ENCODE measurements around the gene PCSK4. TPM values are rescaled to one million over a fixed set of nuclear protein-coding genes. Genes with fewer than 3 reads are reported as not detected.

The PCSK4 gene
- total and polyA plus RNA-seq, 2 donors (not counting 3 experiments of a cell fraction or from before 2014, with no cell fraction given) = 1.2 to 1.7 TPM

GRCh38 chr19:1470055-1470304 lies 20.2 kb downstream of the PCSK4 start:
- no peaks in the 10 kb centered on the region for H4K20me1 ChIP-seq (replicated peaks; ENCODE audit: control insufficient read depth, extremely low read depth, insufficient read depth, low read length)
- no peak overlapping the region for H3K9ac ChIP-seq (replicated peaks; ENCODE audit: extremely low read depth, insufficient read depth, low read length)
- H3K9me1 ChIP-seq (replicated peaks; ENCODE audit: control insufficient read depth, extremely low read depth, insufficient read depth, low read length) = no peaks in the 10 kb centered on the region
- H3K27ac ChIP-seq (ENCODE audit: insufficient read depth, low read depth, low read length) = no peak overlapping the region
- POLR2A ChIA-PET = no interaction called here
- no peak for FAIRE-seq
- no peak for DNase-seq (ENCODE audit: low read depth, low spot score)
- no peaks in the 10 kb centered on the region for H3K9me3 ChIP-seq (replicated peaks; ENCODE audit: control insufficient read depth, insufficient read depth, low read length)
- no peaks in the 10 kb centered on the region for H3K79me2 ChIP-seq (ENCODE audit: control insufficient read depth, insufficient read depth, low read length)
- BruUV-seq (replicated peaks) = no TSS peak
- intact Hi-C loops (cut with micrococcal nuclease) (loop anchor here (2.0 kb wide), 1 partner anchor 21 kb away; the partner anchor contains the start of genes PCSK4 and REEP6), dilution Hi-C loops (cut with MboI; ENCODE audit: extremely low pct_ligation_motif_present, low sequenced_read_pairs) (no loop called here)
- H3K4me1 ChIP-seq (ENCODE audit: control insufficient read depth, extremely low read depth, insufficient read depth, low read length) = peaks cover 5% of the 10 kb centered on the region
- CTCF ChIA-PET = no interaction called here
- no peak overlapping the region for H3K4me2 ChIP-seq (ENCODE audit: insufficient read depth, low read length)
- no peaks in the 10 kb centered on the region for H3K36me3 ChIP-seq (ENCODE audit: control insufficient read depth in 2 of 2, extremely low read depth in 1 of 2, insufficient read depth in 2 of 2, low read length in 2 of 2)
- peaks cover 44 to 82% of the 10 kb centered on the region in 2 experiments for H3K27me3 ChIP-seq (ENCODE audit: control insufficient read depth in 2 of 2, insufficient read depth in 2 of 2, low read length in 2 of 2)
- H2AFZ ChIP-seq (ENCODE audit: low read depth, low read length) = no peak overlapping the region
- no peak overlapping the region for H3K4me3 ChIP-seq (replicated peaks in 1 of 3; ENCODE audit: insufficient read depth in 1 of 3, low read depth in 1 of 3, low read length in 3 of 3)
- TF ChIP-seq JUN (IDR thresholded peaks at IDR 0.05; ENCODE audit: borderline replicate concordance, insufficient read depth, insufficient read length, low read depth) (no peak), POLR2AphosphoS5 (IDR thresholded peaks at IDR 0.05; ENCODE audit: insufficient read depth, low read depth, low read length) (no peak), MAX (IDR thresholded peaks at IDR 0.05; ENCODE audit: insufficient read depth, insufficient read length) (no peak), EZH2 (IDR thresholded peaks at IDR 0.05; ENCODE audit: borderline replicate concordance, low read depth, low read length, severe bottlenecking) (peak; percentile 91)

GRCh38 chr19:1469255-1470054 lies 20.7 kb downstream of the PCSK4 start:
- Histone ChIP-seq H3K79me2 (ENCODE audit: control insufficient read depth, insufficient read depth, low read length) (no peaks in the 10 kb centered on the region), H4K20me1 (replicated peaks; ENCODE audit: control insufficient read depth, extremely low read depth, insufficient read depth, low read length) (no peaks in the 10 kb centered on the region), H3K36me3 (ENCODE audit: control insufficient read depth in 2 of 2, extremely low read depth in 1 of 2, insufficient read depth in 2 of 2, low read length in 2 of 2) (no peaks in the 10 kb centered on the region), H3K27me3 (ENCODE audit: control insufficient read depth in 2 of 2, insufficient read depth in 2 of 2, low read length in 2 of 2) (peaks cover 44 to 83% of the 10 kb centered on the region in 2 experiments), H3K4me1 (ENCODE audit: control insufficient read depth, extremely low read depth, insufficient read depth, low read length) (peaks cover 5% of the 10 kb centered on the region), H3K4me3 (replicated peaks in 1 of 3; ENCODE audit: insufficient read depth in 1 of 3, low read depth in 1 of 3, low read length in 3 of 3) (no peak overlapping the region), H3K9me1 (replicated peaks; ENCODE audit: control insufficient read depth, extremely low read depth, insufficient read depth, low read length) (no peaks in the 10 kb centered on the region), H3K9me3 (replicated peaks; ENCODE audit: control insufficient read depth, insufficient read depth, low read length) (no peaks in the 10 kb centered on the region), H3K4me2 (ENCODE audit: insufficient read depth, low read length) (no peak overlapping the region), H3K9ac (replicated peaks; ENCODE audit: extremely low read depth, insufficient read depth, low read length) (no peak overlapping the region), H2AFZ (ENCODE audit: low read depth, low read length) (no peak overlapping the region), H3K27ac (ENCODE audit: insufficient read depth, low read depth, low read length) (no peak overlapping the region)
- intact Hi-C loops (cut with micrococcal nuclease) = loop anchor here (2.0 kb wide), 1 partner anchor 21 kb away; the partner anchor contains the start of genes PCSK4 and REEP6
- DNase-seq (ENCODE audit: low read depth, low spot score) (no peak), FAIRE-seq (no peak)
- no peak for TF ChIP-seq GATA2 (IDR thresholded peaks at IDR 0.05; ENCODE audit: insufficient read depth, insufficient read length, low read depth, low read length)
- no peak for TF ChIP-seq MYC (IDR thresholded peaks at IDR 0.05; ENCODE audit: low read depth, low read length)
- no peak for TF ChIP-seq MAX (IDR thresholded peaks at IDR 0.05; ENCODE audit: insufficient read depth, insufficient read length)
- no peak for TF ChIP-seq POLR2A (IDR thresholded peaks at IDR 0.05; ENCODE audit: low read depth, low read length)
- TF ChIP-seq FOS (IDR thresholded peaks at IDR 0.05; ENCODE audit: borderline replicate concordance, insufficient read depth, low read length) = no peak
- TF ChIP-seq JUN (IDR thresholded peaks at IDR 0.05; ENCODE audit: borderline replicate concordance, insufficient read depth, insufficient read length, low read depth) = no peak
- no peak for TF ChIP-seq CTCF (IDR thresholded peaks at IDR 0.05; ENCODE audit: extremely low read depth in 1 of 2, insufficient read depth in 1 of 2, low read depth in 1 of 2, low read length in 2 of 2)
- no peak for TF ChIP-seq EZH2 (IDR thresholded peaks at IDR 0.05; ENCODE audit: borderline replicate concordance, low read depth, low read length, severe bottlenecking)
- TF ChIP-seq POLR2AphosphoS5 (IDR thresholded peaks at IDR 0.05; ENCODE audit: insufficient read depth, low read depth, low read length) = no peak
- ChIA-PET CTCF (interaction anchor here (3.6 kb wide), 1 partner anchor 25 kb away, joined by 11 read pairs; no protein-coding TSS in a partner anchor), POLR2A (no interaction called here)
- BruUV-seq (replicated peaks) = no TSS peak
- dilution Hi-C loops (cut with MboI; ENCODE audit: extremely low pct_ligation_motif_present, low sequenced_read_pairs) = no loop called here

All from endothelial cell of umbilical vein (primary cell).